Measurements from ENCODE around the gene PRODH2.

GRCh38 chr19:35844482-35845214, 32.0 kb upstream of the PRODH2 start:
- no peak for TF ChIP-seq CTCF (IDR thresholded peaks at IDR 0.05)
- no peak for TF ChIP-seq POLR2A (IDR thresholded peaks at IDR 0.05)
